BE2C (cell line): Measurements from ENCODE around the gene AP2B1.

Source experiments
- DNase-seq: peaks from one replicate; pipeline ENCODE4 v3.0.0-alpha.2; 2020
- H3K27me3 ChIP-seq: fragments of 250-450 bp; sonication (Bioruptor Pico); 2 replicates; pipeline ENCODE4 v1.5.1; 2020; ENCODE audit warnings: mild to moderate bottlenecking
- H3K36me3 ChIP-seq: fragments of 250-450 bp; sonication (Bioruptor Pico); 2 replicates; pipeline ENCODE4 v1.5.1; 2020; ENCODE audit warnings: mild to moderate bottlenecking
- H3K4me1 ChIP-seq: fragments of 250-450 bp; sonication (Bioruptor Pico); 2 replicates; pipeline ENCODE4 v1.5.1; 2020
- H3K4me3 ChIP-seq: 2 replicates; pipeline ENCODE4 v1.5.1; 2011; ENCODE audit warnings: low read depth, low read length
- H3K9me3 ChIP-seq: fragments of 250-450 bp; sonication (Bioruptor Pico); 2 replicates; pipeline ENCODE4 v1.5.1; 2020
- TF ChIP-seq, protein P1 (sequence below): IDR thresholded peaks from 2 replicates; pipeline ENCODE4 v1.5.1; 2012; ENCODE audit warnings: mild to moderate bottlenecking, low read depth, low read length

The AP2B1 gene

DNA sequence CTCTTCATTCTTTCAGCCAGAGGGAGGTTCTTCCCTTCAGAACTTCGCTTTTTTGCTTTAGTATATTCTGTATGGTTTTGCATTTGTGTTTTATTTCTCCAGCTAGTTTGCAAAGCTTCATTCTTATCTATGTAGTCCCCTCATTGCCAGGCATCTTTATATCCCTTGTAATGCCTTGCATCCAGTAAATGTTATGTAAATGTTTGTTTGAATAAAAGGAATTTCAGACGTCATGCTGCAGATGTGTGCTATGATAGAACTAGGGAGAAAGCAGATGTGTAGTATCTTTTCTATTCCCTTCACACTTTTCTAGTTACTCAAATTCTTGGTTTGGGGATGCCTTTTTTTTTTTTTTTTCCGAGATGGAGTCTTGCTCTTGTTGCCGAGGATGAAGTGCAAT, 81.7 kb downstream of the AP2B1 start:
- Histone ChIP-seq H3K4me1 (no peaks in the 10 kb centered on the region; the same call in 1 of the 2 replicates), H3K4me3 (no peak overlapping the region), H3K36me3 (peaks cover 26% of the 10 kb centered on the region), H3K27me3 (no peaks in the 10 kb centered on the region), H3K9me3 (no peaks in the 10 kb centered on the region)
- TF ChIP-seq, protein P1, sequence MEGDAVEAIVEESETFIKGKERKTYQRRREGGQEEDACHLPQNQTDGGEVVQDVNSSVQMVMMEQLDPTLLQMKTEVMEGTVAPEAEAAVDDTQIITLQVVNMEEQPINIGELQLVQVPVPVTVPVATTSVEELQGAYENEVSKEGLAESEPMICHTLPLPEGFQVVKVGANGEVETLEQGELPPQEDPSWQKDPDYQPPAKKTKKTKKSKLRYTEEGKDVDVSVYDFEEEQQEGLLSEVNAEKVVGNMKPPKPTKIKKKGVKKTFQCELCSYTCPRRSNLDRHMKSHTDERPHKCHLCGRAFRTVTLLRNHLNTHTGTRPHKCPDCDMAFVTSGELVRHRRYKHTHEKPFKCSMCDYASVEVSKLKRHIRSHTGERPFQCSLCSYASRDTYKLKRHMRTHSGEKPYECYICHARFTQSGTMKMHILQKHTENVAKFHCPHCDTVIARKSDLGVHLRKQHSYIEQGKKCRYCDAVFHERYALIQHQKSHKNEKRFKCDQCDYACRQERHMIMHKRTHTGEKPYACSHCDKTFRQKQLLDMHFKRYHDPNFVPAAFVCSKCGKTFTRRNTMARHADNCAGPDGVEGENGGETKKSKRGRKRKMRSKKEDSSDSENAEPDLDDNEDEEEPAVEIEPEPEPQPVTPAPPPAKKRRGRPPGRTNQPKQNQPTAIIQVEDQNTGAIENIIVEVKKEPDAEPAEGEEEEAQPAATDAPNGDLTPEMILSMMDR: no peak
- no peak for DNase-seq

DNA sequence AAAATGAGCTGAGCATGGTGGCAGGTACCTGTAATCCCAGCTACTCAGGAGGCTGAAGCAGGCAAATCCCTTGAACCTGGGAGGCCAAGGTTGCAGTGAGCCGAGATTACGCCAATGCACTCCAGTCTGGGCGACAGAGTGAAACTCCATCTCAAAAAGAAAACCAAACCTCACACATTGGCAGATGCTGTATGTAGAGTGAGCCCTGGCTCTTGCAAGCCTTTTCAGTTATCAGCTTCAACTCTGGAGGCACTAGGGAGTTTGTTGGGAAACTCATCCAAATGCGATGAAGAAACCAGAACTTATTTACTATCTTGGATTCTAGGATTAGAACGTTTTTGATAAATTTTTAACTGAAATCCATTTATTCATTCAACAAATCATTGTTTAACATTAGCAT, 87.4 kb downstream of the AP2B1 start:
- no peaks in the 10 kb centered on the region; the same call in 1 of the 2 replicates for H3K4me1 ChIP-seq
- no peaks in the 10 kb centered on the region for H3K27me3 ChIP-seq
- no peak overlapping the region for H3K4me3 ChIP-seq
- no peak for DNase-seq
- H3K36me3 ChIP-seq: peaks cover 38% of the 10 kb centered on the region
- TF ChIP-seq, protein P1: no peak
- H3K9me3 ChIP-seq: no peaks in the 10 kb centered on the region

DNA sequence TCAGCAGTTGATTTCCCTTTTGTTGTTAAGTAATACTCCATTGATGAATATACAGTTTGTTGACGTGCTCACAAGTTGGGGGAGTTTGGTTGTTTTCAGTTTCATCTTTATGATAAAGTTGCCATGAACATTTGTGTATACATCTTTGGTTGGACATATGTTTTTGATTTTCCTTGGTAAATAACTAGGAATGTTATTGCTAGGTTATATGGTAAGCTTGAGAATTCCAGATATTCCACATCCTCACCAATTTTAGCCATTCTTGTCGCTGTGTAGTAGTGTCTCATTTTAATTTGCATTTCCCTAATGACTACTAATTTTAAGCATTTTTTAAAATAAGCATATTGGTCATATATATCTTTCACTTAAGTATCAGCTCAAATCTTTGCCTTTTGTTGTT, 89.3 kb downstream of the AP2B1 start:
- TF ChIP-seq, protein P1: no peak
- peaks cover 38% of the 10 kb centered on the region for H3K36me3 ChIP-seq

DNA sequence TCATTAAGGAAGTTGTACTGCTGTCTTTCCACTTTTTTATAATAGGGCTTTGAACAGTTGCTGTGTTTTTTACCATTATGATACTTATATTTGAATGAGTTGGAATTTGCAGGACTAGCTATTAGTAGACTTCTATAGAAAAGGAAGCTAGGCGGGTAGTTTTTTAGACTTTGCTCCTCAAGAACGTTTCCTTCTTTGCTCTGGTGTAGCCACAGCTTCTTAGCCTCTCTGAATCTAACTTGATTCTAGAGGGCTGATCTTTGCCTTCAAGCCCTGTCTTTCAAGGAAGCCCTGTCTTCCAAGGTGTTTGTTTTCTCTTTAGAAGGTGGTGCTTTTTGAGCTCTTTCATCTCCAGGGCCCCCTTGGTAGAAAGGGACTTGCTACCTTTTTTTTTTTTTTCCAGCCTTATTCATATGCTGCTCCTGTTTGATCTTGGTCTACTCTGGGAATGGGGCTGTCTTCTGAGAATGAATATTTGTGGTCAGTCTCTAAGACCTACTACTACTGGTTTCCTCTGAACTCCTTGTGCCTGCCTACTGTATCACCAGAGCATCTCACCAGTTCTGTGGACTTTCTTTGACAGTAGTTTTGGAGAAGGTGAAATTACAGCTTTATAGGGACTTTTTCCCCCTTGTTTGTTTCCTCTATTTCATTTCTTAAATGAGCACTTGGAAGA, 92.0 kb downstream of the AP2B1 start:
- no peak for DNase-seq
- no peaks in the 10 kb centered on the region for H3K27me3 ChIP-seq
- H3K9me3 ChIP-seq: no peaks in the 10 kb centered on the region
- no peaks in the 10 kb centered on the region; the same call in 1 of the 2 replicates for H3K4me1 ChIP-seq
- TF ChIP-seq, protein P1: no peak
- no peak overlapping the region for H3K4me3 ChIP-seq
- H3K36me3 ChIP-seq: peaks cover 39% of the 10 kb centered on the region

More for the DNA sequence above, 89.3 kb downstream of the AP2B1 start:
- Histone ChIP-seq H3K4me3 (no peak overlapping the region), H3K4me1 (no peaks in the 10 kb centered on the region; the same call in 1 of the 2 replicates), H3K27me3 (no peaks in the 10 kb centered on the region), H3K9me3 (no peaks in the 10 kb centered on the region)
- no peak for DNase-seq

DNA sequence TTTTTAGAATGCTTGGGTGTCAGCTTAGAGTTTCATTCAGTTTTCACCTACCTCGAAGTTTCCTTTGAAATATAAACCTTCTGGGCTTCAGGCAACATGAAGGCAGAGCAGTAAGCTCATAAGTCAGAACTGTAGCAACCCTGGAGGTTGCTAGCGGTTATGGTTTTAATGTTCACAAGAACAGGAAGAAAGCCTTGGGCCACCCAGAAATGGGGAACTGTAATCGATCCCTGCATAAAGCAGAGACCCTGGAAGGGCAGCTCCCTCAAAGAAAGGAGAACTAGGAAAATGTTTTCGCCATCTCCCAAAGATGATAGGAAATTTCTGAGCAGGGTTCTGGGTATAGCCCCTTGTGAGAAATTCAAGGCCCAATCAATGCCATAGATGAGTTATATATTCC, 96.5 kb downstream of the AP2B1 start:
- Histone ChIP-seq H3K9me3 (no peaks in the 10 kb centered on the region), H3K36me3 (peaks cover 51% of the 10 kb centered on the region), H3K4me1 (no peaks in the 10 kb centered on the region), H3K4me3 (no peak overlapping the region), H3K27me3 (no peaks in the 10 kb centered on the region)
- TF ChIP-seq, protein P1: no peak
- DNase-seq: no peak

DNA sequence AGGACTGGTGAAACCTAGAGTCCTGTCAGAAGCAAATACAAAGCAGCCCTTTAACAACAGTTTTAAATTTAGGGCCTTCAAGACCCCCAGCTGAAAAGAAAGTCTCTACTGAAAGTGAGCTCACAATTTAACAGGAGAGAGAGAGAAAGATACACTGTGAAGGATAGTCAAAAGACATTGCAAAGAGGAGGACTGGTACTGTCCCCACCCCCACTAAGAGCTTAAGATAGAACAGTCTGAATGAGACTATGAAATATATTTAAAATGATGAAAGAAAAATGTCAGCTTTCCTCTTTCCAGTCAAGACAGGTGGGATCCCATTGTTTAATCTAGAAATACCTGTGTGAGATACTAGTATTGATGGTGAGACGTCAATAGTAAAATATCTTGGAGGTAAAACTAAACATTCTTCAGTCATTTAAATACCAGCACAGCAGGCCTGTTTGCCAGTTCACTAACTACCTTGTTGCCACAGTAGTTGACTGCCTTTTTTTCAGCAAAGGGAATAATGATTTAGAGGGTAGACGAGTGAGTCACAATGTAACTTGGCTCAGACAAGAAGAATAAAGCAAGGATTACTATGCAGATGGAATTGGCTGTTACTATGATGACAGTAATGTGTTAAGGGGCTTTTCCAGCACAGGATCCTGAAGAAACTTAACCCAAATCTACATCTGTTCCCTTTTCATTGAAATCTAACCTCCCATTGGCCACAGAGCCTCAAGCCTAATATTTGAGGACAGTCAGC, 97.1 kb downstream of the AP2B1 start:
- DNase-seq: no peak
- Histone ChIP-seq H3K36me3 (peaks cover 54% of the 10 kb centered on the region), H3K4me1 (no peaks in the 10 kb centered on the region), H3K4me3 (no peak overlapping the region), H3K27me3 (no peaks in the 10 kb centered on the region), H3K9me3 (no peaks in the 10 kb centered on the region)
- TF ChIP-seq, protein P1: no peak
